GM12878 (cell line): Measurements from ENCODE around the gene SLC9C2. TPM values are rescaled to one million over a fixed set of nuclear protein-coding genes. Genes with fewer than 3 reads are reported as not detected.

Source experiments
- ATAC-seq: fragments of 200-7000 bp; cut with Tn5 transposase; 3 replicates; pipeline ENCODE4 v1.9.1; 2020; ENCODE audit warnings: mild to moderate bottlenecking, moderate library complexity
- BruUV-seq: library from RNA; stranded (reverse); fragments of 400-500 nt; replicated peaks from 2 replicates; lab custom pipeline; 2021; lab: Mats Ljungman, UMichigan
- CTCF ChIA-PET: fragments of 300-600 bp; sonication (Branson Sonifier 250); formaldehyde crosslinking; extraction: SDS; loops from one replicate; lab custom pipeline; 2021; ENCODE audit warnings: inconsistent platforms; lab: Yijun Ruan, JAX
- POLR2A ChIA-PET: fragments of 350-600 bp; formaldehyde crosslinking; extraction: SDS; loops from one replicate; lab custom pipeline; 2021; ENCODE audit warnings: inconsistent platforms; lab: Charles Lee
- RAD21 ChIA-PET: fragments of 300-600 bp; sonication (Branson Sonifier 250); formaldehyde crosslinking; loops from one replicate; lab custom pipeline; 2023; ENCODE audit warnings: antibody characterized with exemption; ENCODE audit not compliant: unreplicated experiment; lab: Charles Lee
- SMC1A ChIA-PET: fragments of 300-600 bp; sonication (Branson Sonifier 250); formaldehyde crosslinking; loops from one replicate; lab custom pipeline; 2023; ENCODE audit not compliant: unreplicated experiment, uncharacterized antibody; lab: Charles Lee
- DNase-seq: peaks from one replicate; pipeline ENCODE4 v3.0.0-alpha.2; 2011; ENCODE audit warnings: low read depth, low spot score
- FAIRE-seq: peaks from 3 replicates; lab custom pipeline; 2011; peaks lifted over from hg19 to GRCh38; lab: Jason Lieb, UNC
- H2AFZ ChIP-seq: 2 replicates; pipeline ENCODE4 v1.6.0; 2011; ENCODE audit warnings: low read depth, low read length, control low read depth; ENCODE audit not compliant: control insufficient read depth
- H3K27ac ChIP-seq: 2 replicates; pipeline ENCODE4 v1.5.1; 2011; ENCODE audit warnings: control low read depth; ENCODE audit not compliant: control insufficient read depth, insufficient read depth
- H3K27me3 ChIP-seq, 2 experiments: replicated peaks in 1 of 2; 2 replicates each; pipeline versions ENCODE4 v1.6.0 to v1.6.1; 2011; ENCODE audit warnings: low read length in 1 of 2; ENCODE audit not compliant: control insufficient read depth in 2 of 2, insufficient read depth in 2 of 2
- H3K36me3 ChIP-seq, 2 experiments: 2 replicates each; pipeline ENCODE4 v1.5.1; 2011; ENCODE audit warnings: low read length in 1 of 2; ENCODE audit not compliant: control insufficient read depth in 2 of 2, insufficient read depth in 2 of 2
- H3K4me1 ChIP-seq: 2 replicates; pipeline ENCODE4 v1.6.1; 2011; ENCODE audit warnings: mild to moderate bottlenecking, low read length, moderate library complexity, mixed read lengths; ENCODE audit not compliant: control insufficient read depth, insufficient read depth
- H3K4me2 ChIP-seq: 2 replicates; pipeline ENCODE4 v1.6.0; 2011; ENCODE audit warnings: control low read depth; ENCODE audit not compliant: control insufficient read depth, insufficient read depth
- H3K4me3 ChIP-seq: fragments of 200-600 bp; sonication (generic); 2 replicates; pipeline ENCODE4 v1.5.1; 2016
- H3K79me2 ChIP-seq: 2 replicates; pipeline ENCODE4 v1.6.0; 2011; ENCODE audit warnings: low read length; ENCODE audit not compliant: control insufficient read depth, insufficient read depth
- H3K9ac ChIP-seq: 2 replicates; pipeline ENCODE4 v1.8.0; 2011; ENCODE audit warnings: low read length, control low read depth, mixed read lengths; ENCODE audit not compliant: control insufficient read depth, insufficient read depth
- H3K9me3 ChIP-seq: replicated peaks from 3 replicates; pipeline ENCODE4 v1.5.1; 2011; ENCODE audit warnings: mild to moderate bottlenecking, low read length; ENCODE audit not compliant: control insufficient read depth, insufficient read depth
- H4K20me1 ChIP-seq: 2 replicates; pipeline ENCODE4 v1.6.0; 2011; ENCODE audit not compliant: control insufficient read depth, insufficient read depth
- ASH2L ChIP-seq: fragments of 300-600, 200-600 bp; sonication (generic); IDR thresholded peaks from 2 replicates; pipeline ENCODE4 v1.6.1; 2017; ENCODE audit warnings: low read depth, mild to moderate bottlenecking, borderline replicate concordance
- BACH1 ChIP-seq: fragments of 450-650 bp; IDR thresholded peaks from 2 replicates; pipeline ENCODE4 v1.6.1; 2017; ENCODE audit warnings: mild to moderate bottlenecking, borderline replicate concordance
- BCL11A ChIP-seq: IDR thresholded peaks from 2 replicates; pipeline ENCODE4 v1.6.1; 2011; ENCODE audit warnings: low read depth, low read length
- ESRRA ChIP-seq: IDR thresholded peaks from 2 replicates; pipeline ENCODE4 v1.6.1; 2012; ENCODE audit warnings: mild to moderate bottlenecking, low read length, improper control_type of control experiment
- GABPA ChIP-seq: IDR thresholded peaks from 2 replicates; pipeline ENCODE4 v1.6.1; 2014; ENCODE audit warnings: antibody characterized with exemption, low read depth, mild to moderate bottlenecking, inconsistent platforms
- HDGF ChIP-seq: fragments of 450-650 bp; IDR thresholded peaks from 2 replicates; pipeline ENCODE4 v1.6.1; 2016; ENCODE audit warnings: antibody characterized with exemption
- IKZF2 ChIP-seq, 2 experiments: fragments of 450-650 bp; IDR thresholded peaks; 2 replicates each; pipeline ENCODE4 v1.6.1; 2017; ENCODE audit warnings: mild to moderate bottlenecking in 2 of 2, moderate library complexity in 2 of 2
- MTA2 ChIP-seq: fragments of 450-650 bp; IDR thresholded peaks from 2 replicates; pipeline ENCODE4 v1.6.1; 2016; ENCODE audit warnings: low read depth, mild to moderate bottlenecking, moderate library complexity
- NFIC ChIP-seq: IDR thresholded peaks from 2 replicates; pipeline ENCODE4 v1.6.1; 2012; ENCODE audit warnings: low read depth, mild to moderate bottlenecking, inconsistent platforms, low read length, moderate library complexity
- SMC3 ChIP-seq: IDR thresholded peaks from 2 replicates; pipeline ENCODE4 v1.6.1; 2011; ENCODE audit warnings: low read length, improper control_type of control experiment, borderline replicate concordance
- SUZ12 ChIP-seq: fragments of 200-600 bp; sonication (generic); IDR thresholded peaks from one replicate; pipeline ENCODE4 v1.6.1; 2018; ENCODE audit warnings: antibody characterized with exemption, mild to moderate bottlenecking; ENCODE audit not compliant: unreplicated experiment
- ZNF274 ChIP-seq: IDR thresholded peaks from one replicate; pipeline ENCODE4 v1.8.0; 2011; ENCODE audit not compliant: insufficient read length, insufficient read depth
- WGBS: methylation state at CpG from one replicate; pipeline ENCODE4 v1.1.6; 2016; ENCODE audit warnings: low lambda C conversion rate; ENCODE audit not compliant: insufficient replicate concordance, insufficient coverage; ENCODE audit errors: missing lambda C conversion rate; 5-methylcytosine and 5-hydroxymethylcytosine counted together
- in situ Hi-C: fragments of 300-500 bp; cut with MboI; formaldehyde crosslinking; loops from 9 replicates; pipeline ENCODE4 v1.14.3; 2018; ENCODE audit warnings: mixed read lengths
- intact Hi-C: fragments of 100-400 bp; cut with micrococcal nuclease; formaldehyde crosslinking; loops from one replicate; pipeline ENCODE4 v1.14.2; 2022; ENCODE audit not compliant: unreplicated experiment
- polyA plus RNA-seq, 11 experiments: library from polyadenylated mRNA; depleted of rRNA in 4 of 11; unstranded in 6 of 11; stranded (reverse) in 5 of 11; fragments of >200 nt; fragmentation: Nextera tagmentation in 4 of 11; fragmentation: Illumina TruSeq in 1 of 11; extraction: Ambion mirVana in 4 of 11; extraction: Trizol in 1 of 11; gene quantifications; 1 replicate in 1 of 11; 2 replicates in 10 of 11; pipeline versions ENCODE4 v1.2.1 to v1.2.3, GENCODE V29; 2011 to 2016; ENCODE audit warnings: inconsistent platforms in 2 of 11, missing spikeins in 2 of 11, low read depth in 1 of 11
- total RNA-seq, 4 experiments: library from RNA; depleted of rRNA in 3 of 4; stranded (reverse); fragments of >200 nt in 3 of 4; fragmentation: Illumina TruSeq in 1 of 4; extraction: Trizol in 1 of 4; gene quantifications; 2 replicates each; pipeline versions ENCODE4 v1.2.1 to v1.2.3, GENCODE V29; 2013 to 2021
- TF ChIP-seq, protein P1 (sequence below): fragments of 450-650 bp; formaldehyde crosslinking; IDR thresholded peaks from 2 replicates; pipeline ENCODE4 v1.4.0; 2020; ENCODE audit warnings: mild to moderate bottlenecking, moderate library complexity
- TF ChIP-seq, protein P2 (sequence below): fragments of 150-350 bp; IDR thresholded peaks from 2 replicates; pipeline ENCODE4 v1.6.1; 2016; ENCODE audit warnings: low read depth, low read length
- TF ChIP-seq, protein P3 (sequence below): IDR thresholded peaks from 2 replicates; pipeline ENCODE4 v1.6.1; 2011; ENCODE audit warnings: borderline replicate concordance, low read depth, mild to moderate bottlenecking, moderate library complexity, low read length; ENCODE audit not compliant: insufficient read depth, poor library complexity, severe bottlenecking

Gene SLC9C2
- total and polyA plus RNA-seq, 10 of the 15 experiments (the other 5 are each of a cell fraction or from before 2014, with no cell fraction given) = not detected

DNA sequence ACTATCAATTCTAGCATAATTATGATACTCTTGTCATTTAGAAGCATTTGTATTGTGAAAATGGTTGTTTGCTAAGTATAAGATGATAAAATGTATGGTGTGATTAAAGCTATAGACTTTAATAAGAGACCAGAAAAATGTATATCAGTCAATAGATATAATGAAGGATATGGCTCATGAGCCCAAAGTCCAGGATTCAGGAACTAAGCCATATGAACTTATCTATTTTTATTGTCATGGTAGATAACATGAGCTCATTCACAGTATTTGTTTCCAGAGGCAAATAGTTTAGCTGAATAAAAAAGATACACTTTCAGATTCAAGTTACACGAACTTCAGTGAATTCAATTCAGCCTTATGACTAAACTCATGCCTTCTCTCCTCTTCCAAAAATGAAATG, 93.1 kb downstream of the SLC9C2 start:
- no peak overlapping the region for H3K4me2 ChIP-seq
- 29% methylated on average over 1 of the region's 1 CpG for WGBS
- no peaks in the 10 kb centered on the region for H3K79me2 ChIP-seq
- SMC1A ChIA-PET = interaction anchor here (0.6 kb wide), 1 partner anchor 209 kb away, joined by 3 read pairs; no protein-coding TSS in a partner anchor
- H3K36me3 ChIP-seq = no peaks in the 10 kb centered on the region
- RAD21 ChIA-PET = no interaction called here
- ATAC-seq (no peak), FAIRE-seq (no peak), DNase-seq (no peak)
- H4K20me1 ChIP-seq = no peaks in the 10 kb centered on the region
- no peaks in the 10 kb centered on the region for H3K9me3 ChIP-seq
- no peak overlapping the region for H2AFZ ChIP-seq
- H3K27me3 ChIP-seq = no peaks in the 10 kb centered on the region
- in situ Hi-C loops = no loop called here
- intact Hi-C loops = loop anchor here (5.0 kb wide), 1 partner anchor 77 kb away; no protein-coding TSS in a partner anchor
- POLR2A ChIA-PET = no interaction called here
- no TSS peak for BruUV-seq
- H3K9ac ChIP-seq = no peak overlapping the region
- no peak overlapping the region for H3K4me3 ChIP-seq
- no peak overlapping the region for H3K27ac ChIP-seq
- H3K4me1 ChIP-seq = no peaks in the 10 kb centered on the region
- CTCF ChIA-PET = interaction anchor here (1.1 kb wide), 1 partner anchor 79 kb away, joined by 5 read pairs; no protein-coding TSS in a partner anchor
- TF ChIP-seq ZNF274 = no peak
- no peak for TF ChIP-seq NFIC
- no peak for TF ChIP-seq BACH1
- no peak for TF ChIP-seq BCL11A
- no peak for TF ChIP-seq HDGF
- TF ChIP-seq, protein P1, sequence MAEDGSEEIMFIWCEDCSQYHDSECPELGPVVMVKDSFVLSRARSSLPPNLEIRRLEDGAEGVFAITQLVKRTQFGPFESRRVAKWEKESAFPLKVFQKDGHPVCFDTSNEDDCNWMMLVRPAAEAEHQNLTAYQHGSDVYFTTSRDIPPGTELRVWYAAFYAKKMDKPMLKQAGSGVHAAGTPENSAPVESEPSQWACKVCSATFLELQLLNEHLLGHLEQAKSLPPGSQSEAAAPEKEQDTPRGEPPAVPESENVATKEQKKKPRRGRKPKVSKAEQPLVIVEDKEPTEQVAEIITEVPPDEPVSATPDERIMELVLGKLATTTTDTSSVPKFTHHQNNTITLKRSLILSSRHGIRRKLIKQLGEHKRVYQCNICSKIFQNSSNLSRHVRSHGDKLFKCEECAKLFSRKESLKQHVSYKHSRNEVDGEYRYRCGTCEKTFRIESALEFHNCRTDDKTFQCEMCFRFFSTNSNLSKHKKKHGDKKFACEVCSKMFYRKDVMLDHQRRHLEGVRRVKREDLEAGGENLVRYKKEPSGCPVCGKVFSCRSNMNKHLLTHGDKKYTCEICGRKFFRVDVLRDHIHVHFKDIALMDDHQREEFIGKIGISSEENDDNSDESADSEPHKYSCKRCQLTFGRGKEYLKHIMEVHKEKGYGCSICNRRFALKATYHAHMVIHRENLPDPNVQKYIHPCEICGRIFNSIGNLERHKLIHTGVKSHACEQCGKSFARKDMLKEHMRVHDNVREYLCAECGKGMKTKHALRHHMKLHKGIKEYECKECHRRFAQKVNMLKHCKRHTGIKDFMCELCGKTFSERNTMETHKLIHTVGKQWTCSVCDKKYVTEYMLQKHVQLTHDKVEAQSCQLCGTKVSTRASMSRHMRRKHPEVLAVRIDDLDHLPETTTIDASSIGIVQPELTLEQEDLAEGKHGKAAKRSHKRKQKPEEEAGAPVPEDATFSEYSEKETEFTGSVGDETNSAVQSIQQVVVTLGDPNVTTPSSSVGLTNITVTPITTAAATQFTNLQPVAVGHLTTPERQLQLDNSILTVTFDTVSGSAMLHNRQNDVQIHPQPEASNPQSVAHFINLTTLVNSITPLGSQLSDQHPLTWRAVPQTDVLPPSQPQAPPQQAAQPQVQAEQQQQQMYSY (CRISPR knock-in tag) = no peak
- TF ChIP-seq, protein P2, sequence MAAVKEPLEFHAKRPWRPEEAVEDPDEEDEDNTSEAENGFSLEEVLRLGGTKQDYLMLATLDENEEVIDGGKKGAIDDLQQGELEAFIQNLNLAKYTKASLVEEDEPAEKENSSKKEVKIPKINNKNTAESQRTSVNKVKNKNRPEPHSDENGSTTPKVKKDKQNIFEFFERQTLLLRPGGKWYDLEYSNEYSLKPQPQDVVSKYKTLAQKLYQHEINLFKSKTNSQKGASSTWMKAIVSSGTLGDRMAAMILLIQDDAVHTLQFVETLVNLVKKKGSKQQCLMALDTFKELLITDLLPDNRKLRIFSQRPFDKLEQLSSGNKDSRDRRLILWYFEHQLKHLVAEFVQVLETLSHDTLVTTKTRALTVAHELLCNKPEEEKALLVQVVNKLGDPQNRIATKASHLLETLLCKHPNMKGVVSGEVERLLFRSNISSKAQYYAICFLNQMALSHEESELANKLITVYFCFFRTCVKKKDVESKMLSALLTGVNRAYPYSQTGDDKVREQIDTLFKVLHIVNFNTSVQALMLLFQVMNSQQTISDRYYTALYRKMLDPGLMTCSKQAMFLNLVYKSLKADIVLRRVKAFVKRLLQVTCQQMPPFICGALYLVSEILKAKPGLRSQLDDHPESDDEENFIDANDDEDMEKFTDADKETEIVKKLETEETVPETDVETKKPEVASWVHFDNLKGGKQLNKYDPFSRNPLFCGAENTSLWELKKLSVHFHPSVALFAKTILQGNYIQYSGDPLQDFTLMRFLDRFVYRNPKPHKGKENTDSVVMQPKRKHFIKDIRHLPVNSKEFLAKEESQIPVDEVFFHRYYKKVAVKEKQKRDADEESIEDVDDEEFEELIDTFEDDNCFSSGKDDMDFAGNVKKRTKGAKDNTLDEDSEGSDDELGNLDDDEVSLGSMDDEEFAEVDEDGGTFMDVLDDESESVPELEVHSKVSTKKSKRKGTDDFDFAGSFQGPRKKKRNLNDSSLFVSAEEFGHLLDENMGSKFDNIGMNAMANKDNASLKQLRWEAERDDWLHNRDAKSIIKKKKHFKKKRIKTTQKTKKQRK = no peak
- TF ChIP-seq SMC3 = no peak
- no peak for TF ChIP-seq IKZF2 (IDR thresholded peaks at IDR 0.05)
- no peak for TF ChIP-seq ASH2L
- TF ChIP-seq GABPA = no peak
- no peak for TF ChIP-seq ESRRA
- TF ChIP-seq, protein P3, sequence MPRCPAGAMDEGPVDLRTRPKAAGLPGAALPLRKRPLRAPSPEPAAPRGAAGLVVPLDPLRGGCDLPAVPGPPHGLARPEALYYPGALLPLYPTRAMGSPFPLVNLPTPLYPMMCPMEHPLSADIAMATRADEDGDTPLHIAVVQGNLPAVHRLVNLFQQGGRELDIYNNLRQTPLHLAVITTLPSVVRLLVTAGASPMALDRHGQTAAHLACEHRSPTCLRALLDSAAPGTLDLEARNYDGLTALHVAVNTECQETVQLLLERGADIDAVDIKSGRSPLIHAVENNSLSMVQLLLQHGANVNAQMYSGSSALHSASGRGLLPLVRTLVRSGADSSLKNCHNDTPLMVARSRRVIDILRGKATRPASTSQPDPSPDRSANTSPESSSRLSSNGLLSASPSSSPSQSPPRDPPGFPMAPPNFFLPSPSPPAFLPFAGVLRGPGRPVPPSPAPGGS = no peak
- no peak for TF ChIP-seq MTA2
- TF ChIP-seq SUZ12 = no peak
